ENCODE results near the gene SEPTIN8. TPM values are rescaled to one million over a fixed set of nuclear protein-coding genes. Genes with fewer than 3 reads are reported as not detected.

Gene SEPTIN8
- total and polyA plus RNA-seq, 2 donors (not counting 3 experiments of a cell fraction or from before 2014, with no cell fraction given), result 56.6 to 82.1 TPM

- Histone ChIP-seq H3K4me1 (ENCODE audit: control insufficient read depth, extremely low read depth, insufficient read depth, low read length) (no peaks in the 10 kb centered on the region), H3K79me2 (ENCODE audit: control insufficient read depth, insufficient read depth, low read length) (no peaks in the 10 kb centered on the region), H3K4me3 (replicated peaks in 1 of 3; ENCODE audit: insufficient read depth in 1 of 3, low read depth in 1 of 3, low read length in 3 of 3) (no peak overlapping the region), H2AFZ (ENCODE audit: low read depth, low read length) (no peak overlapping the region), H4K20me1 (replicated peaks; ENCODE audit: control insufficient read depth, extremely low read depth, insufficient read depth, low read length) (no peaks in the 10 kb centered on the region), H3K9me3 (replicated peaks; ENCODE audit: control insufficient read depth, insufficient read depth, low read length) (no peaks in the 10 kb centered on the region), H3K27ac (ENCODE audit: insufficient read depth, low read depth, low read length) (no peak overlapping the region), H3K36me3 (ENCODE audit: control insufficient read depth in 2 of 2, extremely low read depth in 1 of 2, insufficient read depth in 2 of 2, low read length in 2 of 2) (no peaks in the 10 kb centered on the region), H3K9me1 (replicated peaks; ENCODE audit: control insufficient read depth, extremely low read depth, insufficient read depth, low read length) (no peaks in the 10 kb centered on the region), H3K4me2 (ENCODE audit: insufficient read depth, low read length) (no peak overlapping the region), H3K9ac (replicated peaks; ENCODE audit: extremely low read depth, insufficient read depth, low read length) (no peak overlapping the region), H3K27me3 (ENCODE audit: control insufficient read depth in 2 of 2, insufficient read depth in 2 of 2, low read length in 2 of 2) (peaks cover 10 to 22% of the 10 kb centered on the region in 2 experiments)
- BruUV-seq (replicated peaks), result no TSS peak
- TF ChIP-seq POLR2AphosphoS5 (IDR thresholded peaks at IDR 0.05; ENCODE audit: insufficient read depth, low read depth, low read length) (no peak), GATA2 (IDR thresholded peaks at IDR 0.05; ENCODE audit: insufficient read depth, insufficient read length, low read depth, low read length) (no peak), MAX (IDR thresholded peaks at IDR 0.05; ENCODE audit: insufficient read depth, insufficient read length) (no peak), POLR2A (IDR thresholded peaks at IDR 0.05; ENCODE audit: low read depth, low read length) (no peak), FOS (IDR thresholded peaks at IDR 0.05; ENCODE audit: borderline replicate concordance, insufficient read depth, low read length) (no peak), EZH2 (IDR thresholded peaks at IDR 0.05; ENCODE audit: borderline replicate concordance, low read depth, low read length, severe bottlenecking) (no peak), JUN (IDR thresholded peaks at IDR 0.05; ENCODE audit: borderline replicate concordance, insufficient read depth, insufficient read length, low read depth) (no peak)
- intact Hi-C loops (cut with micrococcal nuclease), result no loop called here
- DNase-seq (ENCODE audit: low read depth, low spot score), result no peak
- ChIA-PET POLR2A (no interaction called here), CTCF (interaction anchor here (0.6 to 3.4 kb wide), 8 partner anchors 10 to 271 kb away, joined by 3 to 16 read pairs (median 3); no protein-coding TSS in a partner anchor)
- dilution Hi-C loops (cut with MboI; ENCODE audit: extremely low pct_ligation_motif_present, low sequenced_read_pairs), result no loop called here
- FAIRE-seq, result no peak
Observed at GRCh38 chr5:132797651-132798050, 20.6 kb upstream of the SEPTIN8 start.

- Histone ChIP-seq H3K27me3 (ENCODE audit: control insufficient read depth in 2 of 2, insufficient read depth in 2 of 2, low read length in 2 of 2) (peaks cover 0 to 7% of the 10 kb centered on the region in 2 experiments), H3K27ac (ENCODE audit: insufficient read depth, low read depth, low read length) (no peak overlapping the region), H2AFZ (ENCODE audit: low read depth, low read length) (no peak overlapping the region), H3K4me3 (replicated peaks in 1 of 3; ENCODE audit: insufficient read depth in 1 of 3, low read depth in 1 of 3, low read length in 3 of 3) (no peak overlapping the region), H3K9ac (replicated peaks; ENCODE audit: extremely low read depth, insufficient read depth, low read length) (no peak overlapping the region), H3K79me2 (ENCODE audit: control insufficient read depth, insufficient read depth, low read length) (no peaks in the 10 kb centered on the region), H3K4me2 (ENCODE audit: insufficient read depth, low read length) (no peak overlapping the region), H3K9me1 (replicated peaks; ENCODE audit: control insufficient read depth, extremely low read depth, insufficient read depth, low read length) (no peaks in the 10 kb centered on the region), H3K36me3 (ENCODE audit: control insufficient read depth in 2 of 2, extremely low read depth in 1 of 2, insufficient read depth in 2 of 2, low read length in 2 of 2) (no peaks in the 10 kb centered on the region), H3K4me1 (ENCODE audit: control insufficient read depth, extremely low read depth, insufficient read depth, low read length) (no peaks in the 10 kb centered on the region), H4K20me1 (replicated peaks; ENCODE audit: control insufficient read depth, extremely low read depth, insufficient read depth, low read length) (no peaks in the 10 kb centered on the region), H3K9me3 (replicated peaks; ENCODE audit: control insufficient read depth, insufficient read depth, low read length) (no peaks in the 10 kb centered on the region)
- CTCF ChIA-PET, result interaction anchor here (1.1 to 2.9 kb wide), 3 partner anchors 9 to 44 kb away, joined by 4 to 19 read pairs (median 4); partner anchors contain the start of gene CCNI2
- TF ChIP-seq EZH2 (IDR thresholded peaks at IDR 0.05; ENCODE audit: borderline replicate concordance, low read depth, low read length, severe bottlenecking), result no peak
- TF ChIP-seq POLR2AphosphoS5 (IDR thresholded peaks at IDR 0.05; ENCODE audit: insufficient read depth, low read depth, low read length), result no peak
- no peak for TF ChIP-seq MYC (IDR thresholded peaks at IDR 0.05; ENCODE audit: low read depth, low read length)
- no peak for TF ChIP-seq FOS (IDR thresholded peaks at IDR 0.05; ENCODE audit: borderline replicate concordance, insufficient read depth, low read length)
- no peak for TF ChIP-seq MAX (IDR thresholded peaks at IDR 0.05; ENCODE audit: insufficient read depth, insufficient read length)
- no peak for TF ChIP-seq JUN (IDR thresholded peaks at IDR 0.05; ENCODE audit: borderline replicate concordance, insufficient read depth, insufficient read length, low read depth)
- TF ChIP-seq GATA2 (IDR thresholded peaks at IDR 0.05; ENCODE audit: insufficient read depth, insufficient read length, low read depth, low read length), result no peak
- TF ChIP-seq POLR2A (IDR thresholded peaks at IDR 0.05; ENCODE audit: low read depth, low read length), result no peak
- no peak for TF ChIP-seq CTCF (IDR thresholded peaks at IDR 0.05; ENCODE audit: extremely low read depth in 1 of 2, insufficient read depth in 1 of 2, low read depth in 1 of 2, low read length in 2 of 2)
- POLR2A ChIA-PET, result no interaction called here
- no peak for FAIRE-seq
- dilution Hi-C loops (cut with MboI; ENCODE audit: extremely low pct_ligation_motif_present, low sequenced_read_pairs) (no loop called here), intact Hi-C loops (cut with micrococcal nuclease) (no loop called here)
- no TSS peak for BruUV-seq (replicated peaks)
- no peak for DNase-seq (ENCODE audit: low read depth, low spot score)
Observed at GRCh38 chr5:132791026-132791425, 14.0 kb upstream of the SEPTIN8 start.

All from endothelial cell of umbilical vein (primary cell).